GM12801 (cell line): ENCODE data around the gene SASH1.

ENCODE experiments used
- TF ChIP-seq, protein P1 (sequence below): IDR thresholded peaks from one replicate; pipeline ENCODE4 v1.5.1; 2011; ENCODE audit warnings: control low read depth; ENCODE audit not compliant: insufficient read length; ENCODE audit errors: extremely low read depth

SASH1 gene

DNA sequence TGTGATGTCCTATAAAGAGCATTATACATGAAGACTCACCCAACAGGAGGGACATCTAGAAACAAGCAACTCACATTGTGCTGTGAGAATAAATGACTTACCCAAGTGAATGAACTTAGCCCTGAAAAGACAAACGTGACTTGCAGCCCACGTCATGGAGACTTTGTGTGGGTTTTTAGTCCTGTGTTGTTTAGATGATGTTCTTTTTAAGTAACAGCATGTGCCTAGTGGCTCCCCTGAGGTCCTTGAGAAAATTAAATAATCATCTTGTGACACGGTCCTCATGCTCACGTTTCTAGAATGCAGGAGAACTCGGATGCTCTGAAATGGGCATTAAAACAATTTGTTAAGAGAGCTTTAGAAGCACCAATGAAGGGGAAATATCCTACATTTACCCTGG is 165.1 kb downstream of the SASH1 start:
- TF ChIP-seq, protein P1, sequence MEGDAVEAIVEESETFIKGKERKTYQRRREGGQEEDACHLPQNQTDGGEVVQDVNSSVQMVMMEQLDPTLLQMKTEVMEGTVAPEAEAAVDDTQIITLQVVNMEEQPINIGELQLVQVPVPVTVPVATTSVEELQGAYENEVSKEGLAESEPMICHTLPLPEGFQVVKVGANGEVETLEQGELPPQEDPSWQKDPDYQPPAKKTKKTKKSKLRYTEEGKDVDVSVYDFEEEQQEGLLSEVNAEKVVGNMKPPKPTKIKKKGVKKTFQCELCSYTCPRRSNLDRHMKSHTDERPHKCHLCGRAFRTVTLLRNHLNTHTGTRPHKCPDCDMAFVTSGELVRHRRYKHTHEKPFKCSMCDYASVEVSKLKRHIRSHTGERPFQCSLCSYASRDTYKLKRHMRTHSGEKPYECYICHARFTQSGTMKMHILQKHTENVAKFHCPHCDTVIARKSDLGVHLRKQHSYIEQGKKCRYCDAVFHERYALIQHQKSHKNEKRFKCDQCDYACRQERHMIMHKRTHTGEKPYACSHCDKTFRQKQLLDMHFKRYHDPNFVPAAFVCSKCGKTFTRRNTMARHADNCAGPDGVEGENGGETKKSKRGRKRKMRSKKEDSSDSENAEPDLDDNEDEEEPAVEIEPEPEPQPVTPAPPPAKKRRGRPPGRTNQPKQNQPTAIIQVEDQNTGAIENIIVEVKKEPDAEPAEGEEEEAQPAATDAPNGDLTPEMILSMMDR = no peak

DNA sequence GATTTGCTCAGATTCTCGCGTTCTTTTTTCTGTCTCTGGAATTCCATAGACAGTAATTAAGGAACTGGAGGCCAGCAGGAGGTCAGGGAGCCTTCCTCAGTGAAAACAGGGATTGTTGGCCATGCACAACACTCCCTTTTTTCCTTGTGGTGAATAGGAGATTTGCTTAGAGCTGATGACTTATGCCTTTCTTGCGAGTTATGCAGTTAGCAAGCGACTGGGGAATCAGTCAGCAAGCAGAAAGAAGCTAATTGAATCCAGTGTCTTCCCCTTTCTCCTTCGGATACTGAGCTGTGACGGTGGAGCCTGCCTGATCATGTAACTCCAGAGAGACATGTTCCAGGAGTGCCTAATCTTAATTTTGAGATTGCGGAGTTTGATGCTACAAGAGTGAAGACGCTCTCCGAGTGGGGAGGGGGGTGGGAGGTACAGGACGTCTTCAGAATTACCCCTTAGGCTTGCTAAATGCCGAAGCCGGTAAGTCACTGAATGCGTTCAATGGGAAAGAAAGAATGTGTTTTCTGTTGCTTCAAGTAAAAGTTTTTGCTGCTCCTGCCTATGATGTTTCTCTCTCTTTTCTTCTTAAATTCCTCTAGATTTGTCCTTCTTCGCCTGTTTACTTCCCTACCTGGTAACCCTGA is 165.9 kb downstream of the SASH1 start:
- TF ChIP-seq, protein P1 = no peak

DNA sequence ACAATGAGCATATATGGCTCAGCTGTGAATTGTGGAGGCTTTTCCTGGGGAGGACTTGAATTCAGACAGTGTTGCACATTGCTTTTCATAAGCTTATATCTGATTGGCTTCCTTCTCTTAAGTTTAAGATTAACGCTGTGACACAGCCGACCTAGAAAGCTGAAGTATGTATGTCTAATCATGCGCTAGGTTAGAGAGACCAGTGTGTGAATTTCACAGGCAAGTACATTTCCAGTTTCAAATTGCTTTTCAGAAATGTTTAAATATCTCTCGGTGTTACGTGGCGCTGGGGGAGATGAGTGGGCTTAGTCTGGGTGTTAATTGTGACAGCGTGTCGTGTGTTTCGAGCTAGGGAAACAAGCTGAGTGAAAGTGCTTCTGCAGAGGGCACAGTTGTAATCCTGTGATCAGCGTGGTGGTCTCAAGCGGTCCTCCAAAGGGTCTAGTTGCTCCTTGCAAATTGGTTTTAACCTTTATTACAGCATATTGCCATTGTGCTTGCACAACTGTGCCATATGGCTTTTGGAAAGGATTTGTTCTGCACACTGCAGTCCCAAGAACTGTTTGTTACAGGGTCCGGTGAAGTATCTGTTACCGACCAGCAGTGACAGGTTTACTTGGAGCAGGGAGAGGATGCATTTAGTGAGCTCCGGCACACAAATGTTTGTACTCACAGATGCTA is 166.6 kb downstream of the SASH1 start:
- TF ChIP-seq, protein P1 = no peak

DNA sequence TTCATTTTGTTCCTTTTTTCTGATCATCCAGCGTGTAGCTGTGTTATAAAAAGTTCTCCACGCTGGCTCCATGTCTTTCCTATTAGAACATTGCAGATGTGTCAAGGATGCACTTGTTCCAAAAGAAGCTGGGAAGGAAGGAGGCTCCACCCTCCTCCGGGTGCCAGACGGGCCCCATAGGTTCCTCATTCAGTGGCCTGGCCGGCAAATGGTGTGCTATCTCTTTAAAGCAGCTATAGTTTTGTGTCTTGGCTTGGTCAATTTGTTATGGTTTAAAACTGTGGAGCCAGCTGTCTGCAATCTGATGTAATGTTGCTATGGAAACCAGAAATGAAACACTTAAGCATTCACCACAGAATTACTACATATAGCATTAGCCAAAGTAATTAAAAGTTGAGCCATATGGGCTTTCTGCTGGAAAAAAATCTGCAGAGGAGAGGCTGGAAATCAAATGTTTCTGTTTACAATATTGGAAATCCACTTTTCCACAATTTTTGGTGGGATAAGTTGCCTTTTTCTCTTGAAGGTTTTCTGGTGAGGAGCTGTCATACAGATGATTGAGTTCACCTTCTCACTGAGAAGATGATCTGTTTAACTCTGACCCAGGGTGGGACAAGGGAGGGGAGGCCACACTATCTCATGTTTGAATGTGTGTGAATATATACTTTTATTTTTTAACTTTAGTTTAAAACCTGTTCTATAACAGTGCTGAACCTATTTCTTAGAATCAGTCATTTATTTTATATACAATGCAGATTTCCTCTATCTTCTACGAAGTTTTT is 167.4 kb downstream of the SASH1 start:
- TF ChIP-seq, protein P1 = no peak

DNA sequence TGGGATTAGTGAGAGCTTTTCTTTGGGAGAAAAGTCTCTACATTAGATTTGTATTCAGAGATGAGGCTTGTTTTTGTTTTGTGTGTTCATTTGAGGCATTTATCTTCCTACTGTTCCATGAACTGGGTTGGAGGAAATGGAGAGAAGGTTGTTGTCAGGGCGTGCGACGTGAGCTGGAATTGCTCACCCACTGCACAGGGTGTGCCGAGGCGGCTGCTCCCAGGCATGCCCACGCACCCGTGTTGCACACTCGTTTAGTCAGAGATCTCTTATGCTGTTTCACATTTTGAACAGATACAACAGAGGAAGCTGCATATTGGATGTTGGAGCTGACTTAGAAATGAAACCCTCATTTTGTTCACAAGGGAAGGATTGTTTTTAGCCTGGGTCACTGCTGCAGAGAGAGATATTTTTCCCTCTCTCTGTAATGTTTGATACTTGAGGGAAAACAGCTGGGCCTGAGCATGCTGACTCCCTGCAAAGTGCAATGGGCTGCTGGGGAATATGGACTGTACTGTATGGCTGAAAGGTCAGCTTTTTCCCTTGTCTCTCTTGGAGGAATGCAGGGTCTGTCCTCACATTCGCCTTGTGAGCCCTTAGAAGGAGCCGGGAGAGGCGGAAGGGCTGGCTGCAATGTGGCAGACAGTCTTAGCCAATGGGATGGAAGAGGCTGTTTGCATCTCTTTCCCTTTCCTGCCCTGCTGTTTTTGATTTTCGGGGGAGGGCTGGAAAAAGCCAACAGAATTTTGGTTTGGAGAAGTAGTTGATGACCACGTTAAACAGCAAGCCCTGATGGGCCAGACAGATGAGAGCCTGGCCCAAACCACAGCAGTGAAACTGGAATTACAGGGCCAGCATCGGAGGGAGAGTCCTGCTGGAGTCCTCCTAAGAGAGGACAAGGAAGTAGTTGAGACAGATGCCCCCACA is 170.8 kb downstream of the SASH1 start:
- TF ChIP-seq, protein P1 = no peak

DNA sequence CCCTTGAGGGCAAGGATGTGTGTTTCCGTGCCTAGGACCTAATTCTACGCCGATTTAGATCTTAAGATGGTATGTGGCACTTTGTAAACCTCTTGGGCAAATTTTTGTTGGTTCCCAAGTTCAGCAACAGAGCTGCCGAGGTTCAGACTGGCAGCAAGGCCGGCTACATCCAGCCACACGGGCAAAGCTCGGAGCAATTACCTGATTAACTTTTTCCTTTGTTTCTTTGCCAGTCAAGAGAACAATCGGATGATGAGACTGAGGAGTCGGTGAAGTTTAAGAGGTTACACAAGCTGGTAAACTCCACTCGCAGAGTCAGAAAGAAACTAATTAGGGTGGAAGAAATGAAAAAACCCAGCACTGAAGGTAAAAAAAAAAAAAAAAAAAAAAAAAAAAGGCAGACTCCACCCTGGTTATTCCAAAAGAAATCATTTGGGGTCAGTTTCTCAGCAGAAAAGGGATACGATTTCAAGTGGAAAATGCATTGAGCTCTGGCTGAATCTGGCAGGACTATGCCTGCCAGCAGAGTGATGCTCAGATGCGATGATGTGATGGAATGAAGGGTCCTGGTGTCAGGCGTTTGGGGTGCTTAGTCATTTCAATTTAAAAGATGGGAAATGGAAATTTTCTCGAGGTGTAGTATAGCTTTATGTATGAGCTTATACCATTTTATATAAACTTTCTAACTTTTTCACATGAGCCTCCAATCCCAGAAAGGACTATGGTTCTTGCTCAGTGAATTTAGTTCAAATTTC is 171.6 kb downstream of the SASH1 start:
- TF ChIP-seq, protein P1 = no peak
